ENCODE results near the gene SGMS1.

The SGMS1 gene

GRCh38 chr10:50415292-50415691 is 208.5 kb downstream of the SGMS1 start:
- no peak for DNase-seq

- DNase-seq, result no peak
Measured at GRCh38 chr10:50410066-50410811, 213.5 kb downstream of the SGMS1 start.

GRCh38 chr10:50407076-50407801 is 216.5 kb downstream of the SGMS1 start:
- DNase-seq, result no peak

- no peak for DNase-seq
Measured at GRCh38 chr10:50406457-50407070, 217.2 kb downstream of the SGMS1 start.

DNA sequence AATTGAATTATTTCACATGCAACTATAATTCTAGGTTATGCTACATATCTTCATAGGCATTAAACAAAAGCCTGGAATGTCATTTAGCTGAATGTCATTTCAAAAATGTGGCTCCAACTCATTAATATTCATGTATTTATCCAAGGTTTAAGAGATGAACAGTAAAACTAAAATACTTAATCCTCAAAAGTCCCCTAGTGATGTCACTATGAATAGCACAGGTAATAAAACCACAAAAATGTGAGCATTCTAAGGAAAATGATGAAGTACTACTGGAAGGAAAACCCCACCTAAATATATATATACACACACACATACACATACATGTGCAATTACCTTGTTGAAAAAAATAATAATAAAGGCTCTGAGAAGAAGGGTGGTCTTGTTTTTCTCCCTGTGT is 218.0 kb downstream of the SGMS1 start:
- no peak for DNase-seq

DNA sequence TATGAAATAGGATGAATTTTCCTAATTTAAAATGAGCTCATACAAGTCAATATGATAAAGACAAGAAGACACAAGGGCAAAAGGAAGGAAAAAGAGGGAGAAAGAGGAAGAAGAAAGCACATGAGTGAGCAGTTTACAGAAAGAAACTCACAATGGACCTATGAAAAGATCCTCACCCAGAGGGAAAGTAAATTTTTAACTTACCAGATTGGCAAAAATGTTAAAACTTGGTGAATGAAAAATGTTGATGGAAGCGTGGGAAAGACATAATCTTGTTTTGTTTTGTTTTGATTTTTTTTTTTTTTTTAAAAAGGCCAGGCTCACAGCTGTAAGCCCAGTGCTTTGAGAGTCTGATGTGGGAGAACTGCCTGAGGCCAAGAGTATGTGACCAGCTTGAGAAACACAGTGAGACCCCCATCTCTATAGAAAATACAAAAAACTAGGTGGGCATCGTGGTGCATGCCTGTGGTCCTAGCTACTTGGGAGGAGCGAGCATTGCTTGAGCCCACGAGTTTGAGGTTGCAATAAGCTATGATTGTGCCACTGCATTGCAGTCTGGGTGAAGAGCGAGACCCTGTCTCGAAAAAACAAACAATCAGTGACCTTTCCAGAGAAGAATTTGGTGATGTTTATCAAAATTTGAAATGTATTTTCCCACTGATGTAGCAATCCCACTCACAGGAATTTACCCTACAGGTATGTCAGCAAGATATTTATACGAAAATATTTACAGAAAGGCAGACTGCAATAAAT is 219.6 kb downstream of the SGMS1 start:
- no peak for DNase-seq

DNA sequence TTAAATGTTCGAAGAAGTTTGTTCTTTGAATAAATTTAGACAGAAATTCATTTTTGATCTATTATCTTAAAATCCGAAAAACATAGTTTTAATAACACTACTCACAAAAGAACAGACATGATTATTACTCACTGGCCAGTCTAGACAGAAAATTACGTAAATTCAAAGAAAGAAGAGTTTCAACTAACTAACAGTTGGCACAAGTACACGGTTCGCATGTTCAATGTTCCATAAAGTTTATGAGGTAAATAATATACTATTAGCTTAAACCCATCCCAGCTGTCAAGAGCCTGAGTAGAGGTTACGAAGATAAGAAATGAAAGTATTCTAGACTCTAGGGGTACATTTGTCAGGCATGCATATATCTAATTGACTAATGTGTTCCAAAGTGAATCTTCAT is 220.7 kb downstream of the SGMS1 start:
- DNase-seq, result no peak

- no peak for DNase-seq
Measured at GRCh38 chr10:50402466-50402865, 221.3 kb downstream of the SGMS1 start.

- DNase-seq, result no peak
Measured at GRCh38 chr10:50400694-50401093, 223.1 kb downstream of the SGMS1 start.

DNA sequence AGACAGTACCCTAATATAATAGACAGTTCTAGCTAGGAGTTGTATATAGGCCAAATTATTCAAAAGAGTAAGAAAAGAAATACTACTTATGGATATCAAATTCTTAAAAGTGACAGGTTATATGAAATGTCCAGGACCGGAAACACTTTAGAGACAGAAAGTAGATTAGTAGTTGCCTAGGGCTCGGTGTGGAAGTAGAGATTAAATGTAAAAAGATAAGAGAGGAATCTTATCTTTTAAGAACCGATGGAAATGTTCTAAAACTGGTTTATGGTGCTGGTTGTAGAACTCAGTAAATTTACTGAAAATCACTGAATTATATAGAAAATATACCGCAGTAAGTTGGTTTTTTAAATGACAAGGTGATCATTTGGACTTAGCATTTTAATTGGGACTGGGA is 224.9 kb downstream of the SGMS1 start:
- DNase-seq, result no peak

GRCh38 chr10:50398381-50398780 is 225.4 kb downstream of the SGMS1 start:
- no peak for DNase-seq

DNA sequence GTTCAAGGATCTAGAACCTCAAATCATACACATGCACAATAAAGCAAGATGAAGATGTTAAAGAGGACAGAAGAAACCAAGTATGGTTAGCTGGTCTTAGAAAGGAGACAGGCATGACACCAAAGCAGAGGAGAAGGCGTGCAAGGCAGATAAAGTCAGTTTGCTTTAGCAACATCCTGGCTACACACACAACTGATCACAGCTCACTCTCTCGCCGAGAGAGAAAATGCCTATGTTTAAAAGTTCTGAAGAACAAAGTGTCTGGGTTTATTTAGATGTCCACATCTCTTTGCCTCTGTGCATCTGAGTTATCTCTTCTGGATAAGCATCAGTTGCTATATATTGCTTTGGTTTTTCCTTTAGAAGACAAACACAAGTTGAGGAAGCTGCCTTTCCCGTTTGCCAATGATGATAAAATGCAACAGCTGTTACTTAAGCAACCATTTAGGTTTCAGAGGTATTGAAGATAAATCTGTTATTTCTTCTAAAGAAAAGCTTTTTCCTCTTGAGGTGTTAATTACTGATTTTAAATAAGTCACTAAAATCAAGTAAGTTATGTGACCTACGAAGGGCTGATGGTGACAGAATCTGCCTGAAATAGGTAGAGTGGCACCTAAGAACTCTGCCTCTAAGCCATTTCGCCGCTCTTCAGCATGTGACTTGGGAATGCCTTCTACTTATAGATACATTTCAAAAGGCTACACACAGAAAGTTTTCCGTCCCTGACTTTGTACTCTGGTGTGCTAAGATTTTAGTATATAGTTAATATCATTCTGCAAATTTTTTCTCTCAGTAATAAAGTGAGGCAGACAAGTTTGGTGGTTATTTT is 226.2 kb downstream of the SGMS1 start:
- peak in 1 of 2 experiments; percentile 28 for DNase-seq

DNA sequence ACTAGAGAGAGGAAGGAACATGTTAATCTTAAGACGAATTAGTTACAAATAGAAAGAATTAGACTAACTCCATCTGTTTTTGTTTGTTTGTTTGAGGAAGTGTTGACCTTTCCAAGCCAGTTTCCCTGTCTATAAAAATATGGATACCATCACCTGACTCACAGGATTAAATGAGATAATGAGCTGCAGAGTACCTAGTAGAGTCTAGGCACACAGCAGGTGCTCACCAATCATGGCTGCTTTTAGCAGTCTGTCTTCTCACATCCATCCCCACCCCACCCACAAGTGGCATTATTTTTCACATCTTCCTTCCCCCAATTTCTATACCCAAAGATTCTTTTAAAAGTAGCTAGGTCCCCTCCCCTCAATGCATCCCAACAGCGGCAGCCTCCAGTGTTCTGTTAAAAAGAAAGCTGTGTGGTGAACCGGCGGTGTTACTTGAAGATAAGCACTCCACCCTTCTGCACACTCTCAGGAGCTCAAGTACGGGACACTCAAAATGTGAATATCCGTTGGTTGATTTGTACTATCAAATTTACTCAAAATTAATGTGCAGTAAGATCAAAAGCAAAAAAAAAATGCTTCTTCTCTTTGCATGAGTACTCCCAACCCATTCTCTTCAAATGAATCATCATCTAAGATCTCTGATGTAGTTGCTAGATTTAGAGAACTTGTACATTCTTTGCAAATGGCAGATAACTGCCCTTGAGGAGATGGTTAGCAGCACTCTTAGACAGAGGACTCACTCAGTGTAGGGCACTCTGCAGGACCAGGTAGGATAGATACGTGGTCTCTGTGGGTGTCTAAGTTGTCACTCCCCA is 227.1 kb downstream of the SGMS1 start:
- peak; percentile 46 to 55 for DNase-seq

- DNase-seq, result no peak
Measured at GRCh38 chr10:50395851-50396250, 227.9 kb downstream of the SGMS1 start.

DNA sequence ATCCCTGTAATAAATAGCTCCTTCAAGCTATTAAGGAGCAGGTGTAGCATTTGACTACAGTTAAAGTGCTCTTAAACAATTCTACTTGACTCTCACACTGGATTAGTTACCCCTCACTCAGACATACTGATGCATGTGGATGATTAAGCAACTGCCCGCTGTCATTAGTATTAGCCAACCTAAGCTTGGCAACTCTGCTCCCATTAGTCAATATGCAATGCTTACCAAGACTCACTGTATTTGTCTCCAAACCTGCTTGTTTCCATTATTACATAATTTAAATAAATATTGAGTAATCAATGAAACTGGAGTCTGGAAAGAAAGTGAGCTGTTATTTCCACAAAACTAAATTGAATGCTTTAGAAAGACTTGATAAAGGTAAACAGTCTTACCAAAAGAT is 228.5 kb downstream of the SGMS1 start:
- DNase-seq, result no peak

DNA sequence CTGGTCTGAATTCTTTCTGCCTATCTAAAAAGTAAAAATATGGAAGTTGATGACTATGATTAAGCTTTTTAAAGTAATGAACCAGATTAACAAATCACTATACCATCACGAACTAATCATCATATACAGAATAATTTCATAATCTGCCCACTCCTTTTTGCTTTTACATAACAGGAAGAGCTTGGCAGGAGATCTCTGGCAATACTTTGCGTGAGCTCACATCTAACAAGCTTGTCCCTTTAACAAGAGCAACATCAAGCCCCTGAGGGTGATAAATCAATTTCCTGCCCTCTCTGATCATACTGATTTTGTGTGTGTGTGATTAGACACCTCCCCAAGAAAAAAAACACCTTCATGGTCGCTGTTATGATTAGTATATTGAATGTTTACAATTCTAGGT is 228.9 kb downstream of the SGMS1 start:
- DNase-seq, result no peak

DNA sequence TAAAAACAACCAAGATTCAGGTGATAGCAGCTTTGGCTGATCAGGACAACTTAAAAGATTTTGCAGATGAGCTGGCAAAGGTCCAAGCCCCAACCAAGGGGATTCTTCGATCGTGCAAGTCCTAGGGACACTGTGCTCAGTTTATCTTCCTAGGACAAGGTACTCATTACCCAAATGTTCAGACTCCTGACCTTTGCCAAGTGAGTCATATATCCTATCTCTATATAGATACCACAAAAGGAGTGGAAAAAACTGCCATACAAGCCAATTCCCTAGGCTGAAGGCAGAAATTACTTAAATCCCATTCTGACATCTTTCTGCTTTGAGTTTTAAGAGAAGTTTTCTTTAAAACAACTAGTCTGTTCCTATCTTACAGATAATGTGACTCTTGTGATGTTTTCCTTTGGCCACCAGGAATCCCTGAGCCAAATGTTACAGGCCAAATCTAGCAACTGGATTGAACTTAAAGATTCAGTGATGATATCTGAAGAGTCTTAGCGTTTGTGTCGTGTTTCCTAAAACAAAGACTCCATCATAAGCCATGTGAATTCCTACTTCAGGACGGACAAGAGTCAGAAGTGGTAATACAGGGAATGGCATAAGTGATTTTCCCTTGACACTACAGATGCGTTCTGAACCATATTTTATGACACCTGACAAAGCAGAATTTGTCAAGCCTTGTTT is 229.8 kb downstream of the SGMS1 start:
- DNase-seq, result no peak

GRCh38 chr10:50392966-50393718 is 230.6 kb downstream of the SGMS1 start:
- no peak for DNase-seq

- DNase-seq, result no peak
Measured at GRCh38 chr10:50392426-50392825, 231.3 kb downstream of the SGMS1 start.

DNA sequence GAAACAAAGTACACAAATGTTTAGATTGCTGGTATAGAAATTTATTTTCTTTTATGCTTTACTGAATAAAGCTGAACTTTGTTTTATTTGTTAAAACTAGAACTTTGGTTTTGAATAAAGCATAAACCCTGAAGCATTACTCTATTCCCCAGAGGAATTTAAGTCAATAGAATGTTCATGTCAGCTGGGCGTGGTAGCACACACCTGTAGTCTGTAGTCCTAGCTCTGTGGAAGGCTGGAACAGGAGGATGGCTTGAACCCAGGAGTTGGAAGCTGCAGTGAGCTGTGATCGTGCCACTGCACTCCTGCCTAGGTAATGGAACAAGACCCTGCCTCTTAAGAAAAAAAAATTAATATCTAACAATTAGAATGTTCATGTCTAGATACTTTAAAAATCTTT is 233.5 kb downstream of the SGMS1 start:
- no peak for DNase-seq
